ENCODE measurements around the gene FASLG.

The FASLG gene

GRCh38 chr1:172653015-172653709, 5.7 kb upstream of the FASLG start:
- POLR2A ChIA-PET, result no interaction called here
- no peak for DNase-seq (ENCODE audit: extremely low spot score)
- no peak for TF ChIP-seq CTCF (IDR thresholded peaks at IDR 0.05; ENCODE audit: control extremely low read depth, extremely low read depth, low read depth, missing control alignments)
- CTCF ChIA-PET, result no interaction called here

- no peak for DNase-seq (ENCODE audit: extremely low spot score)
- CTCF ChIA-PET, result interaction anchor here (1.0 to 1.4 kb wide), 2 partner anchors 10 to 11 kb away, joined by 3 read pairs; no protein-coding TSS in a partner anchor
- TF ChIP-seq CTCF (IDR thresholded peaks at IDR 0.05; ENCODE audit: control extremely low read depth, extremely low read depth, low read depth, missing control alignments), result no peak
- POLR2A ChIA-PET, result no interaction called here
Observed at GRCh38 chr1:172654535-172654934, 4.4 kb upstream of the FASLG start.

GRCh38 chr1:172656576-172656975, 2.3 kb upstream of the FASLG start:
- no peak for TF ChIP-seq CTCF (IDR thresholded peaks at IDR 0.05; ENCODE audit: control extremely low read depth, extremely low read depth, low read depth, missing control alignments)
- DNase-seq (ENCODE audit: extremely low spot score), result no peak
- POLR2A ChIA-PET, result no interaction called here
- CTCF ChIA-PET, result no interaction called here

- ChIA-PET POLR2A (no interaction called here), CTCF (no interaction called here)
- DNase-seq (ENCODE audit: extremely low spot score), result no peak
- TF ChIP-seq CTCF (IDR thresholded peaks at IDR 0.05; ENCODE audit: control extremely low read depth, extremely low read depth, low read depth, missing control alignments), result no peak
Observed at GRCh38 chr1:172657586-172657985, 1.3 kb upstream of the FASLG start.

GRCh38 chr1:172661107-172661506, 2.2 kb downstream of the FASLG start:
- no peak for TF ChIP-seq CTCF (IDR thresholded peaks at IDR 0.05; ENCODE audit: control extremely low read depth, extremely low read depth, low read depth, missing control alignments)
- ChIA-PET CTCF (interaction anchor here (1.1 kb wide), 1 partner anchor 14 kb away, joined by 5 read pairs; no protein-coding TSS in a partner anchor), POLR2A (no interaction called here)
- no peak for DNase-seq (ENCODE audit: extremely low spot score)

- ChIA-PET CTCF (no interaction called here), POLR2A (no interaction called here)
- DNase-seq (ENCODE audit: extremely low spot score), result peak; percentile 57
- TF ChIP-seq CTCF (IDR thresholded peaks at IDR 0.05; ENCODE audit: control extremely low read depth, extremely low read depth, low read depth, missing control alignments), result no peak
Observed at GRCh38 chr1:172662464-172663109, 3.7 kb downstream of the FASLG start.

Measured in GM10248 (cell line).